ENCODE data around the gene MEF2C.

GRCh38 chr5:88708021-88708420, 175.0 kb downstream of the MEF2C start:
- TF ChIP-seq CTCF (IDR thresholded peaks at IDR 0.05) (no peak), EZH2phosphoT487 (IDR thresholded peaks at IDR 0.05) (no peak)
